Thyroid gland (tissue), 4 donors: ENCODE measurements around the gene ERCC6L. TPM values are rescaled to one million over a fixed set of nuclear protein-coding genes. Genes with fewer than 3 reads are reported as not detected.

Experiments
- DNase-seq, 2 donors: peaks; one replicate each; pipeline ENCODE4 v3.0.0-alpha.2; 2019
- H3K27ac ChIP-seq, 3 donors: fragments of 200-600 bp; sonication (generic); 1 replicate in 2 of 3; 2 replicates in 1 of 3; pipeline ENCODE4 v1.5.1; 2016 to 2019; ENCODE audit warnings: mild to moderate bottlenecking in 1 of 3, moderate library complexity in 1 of 3
- H3K27me3 ChIP-seq: fragments of 200-600 bp; sonication (generic); one replicate; pipeline ENCODE4 v1.5.1; 2019
- H3K36me3 ChIP-seq, 2 donors: fragments of 200-600 bp; sonication (generic); one replicate each; pipeline ENCODE4 v1.5.1; 2016 to 2019
- H3K4me1 ChIP-seq, 2 donors: fragments of 200-600 bp; sonication (generic); one replicate each; pipeline ENCODE4 v1.5.1; 2017 to 2019
- H3K4me3 ChIP-seq, 3 donors: fragments of 200-600 bp; sonication (generic); replicated peaks in 1 of 3; 1 replicate in 2 of 3; 2 replicates in 1 of 3; pipeline ENCODE4 v1.5.1; 2016; ENCODE audit warnings: mild to moderate bottlenecking in 1 of 3
- H3K9me3 ChIP-seq: fragments of 200-600 bp; sonication (generic); one replicate; pipeline ENCODE4 v1.5.1; 2017
- POLR2A ChIP-seq, 2 donors: fragments of 450-650 bp; IDR thresholded peaks; one replicate each; pipeline ENCODE4 v1.6.1; 2017; ENCODE audit warnings: antibody characterized with exemption in 2 of 2, mild to moderate bottlenecking in 2 of 2, moderate library complexity in 1 of 2
- WGBS, 2 donors: methylation state at CpG; one replicate each; pipeline ENCODE4 v1.1.5; 2017; 5-methylcytosine and 5-hydroxymethylcytosine counted together
- intact Hi-C: fragments of 100-400 bp; cut with DNase I; formaldehyde crosslinking; loops from one replicate; pipeline ENCODE4 v1.15.1; 2023
- total RNA-seq, 4 donors: library from RNA; depleted of rRNA; stranded (reverse); fragments of >200 nt; gene quantifications; one replicate each; pipeline ENCODE4 v1.2.3, GENCODE V29; 2016
- TF ChIP-seq, protein P1 (sequence below), 6 experiments: fragments of 200-600 bp in 3 of 6; fragments of 450-650 bp in 3 of 6; sonication (generic) in 3 of 6; IDR thresholded peaks; one replicate each; pipeline ENCODE4 v1.5.1; 2016 to 2019; ENCODE audit warnings: antibody characterized with exemption in 6 of 6, mild to moderate bottlenecking in 2 of 6, inconsistent platforms in 1 of 6, moderate library complexity in 1 of 6

The ERCC6L gene
- total RNA-seq, 4 donors from 2014 or later = 0.13 TPM; not detected in 3

DNA sequence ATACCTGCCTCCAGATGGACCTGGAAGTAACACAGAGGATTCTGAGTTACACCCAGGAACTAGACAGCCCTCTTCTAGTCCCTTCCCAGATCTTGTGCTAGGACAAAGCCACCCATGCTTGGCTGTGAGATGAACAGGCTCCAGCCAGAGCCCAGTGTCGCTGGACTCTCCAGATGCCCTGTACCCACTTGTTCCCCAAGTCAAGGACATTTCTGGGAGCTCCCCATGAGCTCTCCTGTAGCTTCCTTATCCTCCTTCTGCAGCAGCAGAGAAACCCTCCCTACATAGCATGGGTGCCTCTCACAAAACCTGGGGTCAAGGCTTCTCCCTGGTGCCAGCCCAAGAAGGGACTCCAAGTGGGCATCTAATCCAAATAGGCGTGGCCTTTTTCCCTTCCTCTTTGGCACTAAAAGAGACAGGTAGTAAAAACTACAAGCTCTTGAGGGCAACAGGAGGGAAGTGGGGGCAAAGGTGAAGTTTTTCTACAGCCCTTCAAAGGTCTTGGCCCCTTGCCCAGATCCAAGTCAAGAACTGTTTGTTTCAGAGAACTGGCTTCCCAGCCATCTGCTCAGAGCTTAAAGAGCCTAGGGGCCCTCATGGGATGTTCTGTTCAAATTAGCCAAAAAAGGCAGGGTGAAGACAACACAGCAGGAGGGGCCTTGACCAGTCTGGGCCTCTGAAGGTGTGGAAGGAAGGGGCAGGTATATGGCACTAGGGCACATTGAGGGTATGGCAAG is 8.5 kb upstream of the ERCC6L start:
- no peaks in the 10 kb centered on the region for H3K36me3 ChIP-seq
- H3K9me3 ChIP-seq = no peaks in the 10 kb centered on the region
- no peak overlapping the region for H3K4me3 ChIP-seq
- peak overlapping the region in 2 of 3 donors; percentile 28 to 33 for H3K27ac ChIP-seq
- H3K4me1 ChIP-seq = peaks cover 6 to 9% of the 10 kb centered on the region in 2 donors
- DNase-seq = peak; percentile 74 to 82
- intact Hi-C loops = loop anchor here (10.0 kb wide), 1 partner anchor 297 kb away; no protein-coding TSS in a partner anchor
- H3K27me3 ChIP-seq = no peaks in the 10 kb centered on the region
- TF ChIP-seq, protein P1, sequence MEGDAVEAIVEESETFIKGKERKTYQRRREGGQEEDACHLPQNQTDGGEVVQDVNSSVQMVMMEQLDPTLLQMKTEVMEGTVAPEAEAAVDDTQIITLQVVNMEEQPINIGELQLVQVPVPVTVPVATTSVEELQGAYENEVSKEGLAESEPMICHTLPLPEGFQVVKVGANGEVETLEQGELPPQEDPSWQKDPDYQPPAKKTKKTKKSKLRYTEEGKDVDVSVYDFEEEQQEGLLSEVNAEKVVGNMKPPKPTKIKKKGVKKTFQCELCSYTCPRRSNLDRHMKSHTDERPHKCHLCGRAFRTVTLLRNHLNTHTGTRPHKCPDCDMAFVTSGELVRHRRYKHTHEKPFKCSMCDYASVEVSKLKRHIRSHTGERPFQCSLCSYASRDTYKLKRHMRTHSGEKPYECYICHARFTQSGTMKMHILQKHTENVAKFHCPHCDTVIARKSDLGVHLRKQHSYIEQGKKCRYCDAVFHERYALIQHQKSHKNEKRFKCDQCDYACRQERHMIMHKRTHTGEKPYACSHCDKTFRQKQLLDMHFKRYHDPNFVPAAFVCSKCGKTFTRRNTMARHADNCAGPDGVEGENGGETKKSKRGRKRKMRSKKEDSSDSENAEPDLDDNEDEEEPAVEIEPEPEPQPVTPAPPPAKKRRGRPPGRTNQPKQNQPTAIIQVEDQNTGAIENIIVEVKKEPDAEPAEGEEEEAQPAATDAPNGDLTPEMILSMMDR (IDR thresholded peaks at IDR 0.05) = no peak
- no peak for TF ChIP-seq POLR2A (IDR thresholded peaks at IDR 0.05)
- WGBS, 2 donors = 0 to 29% methylated on average over 1 of the region's 2 CpGs

DNA sequence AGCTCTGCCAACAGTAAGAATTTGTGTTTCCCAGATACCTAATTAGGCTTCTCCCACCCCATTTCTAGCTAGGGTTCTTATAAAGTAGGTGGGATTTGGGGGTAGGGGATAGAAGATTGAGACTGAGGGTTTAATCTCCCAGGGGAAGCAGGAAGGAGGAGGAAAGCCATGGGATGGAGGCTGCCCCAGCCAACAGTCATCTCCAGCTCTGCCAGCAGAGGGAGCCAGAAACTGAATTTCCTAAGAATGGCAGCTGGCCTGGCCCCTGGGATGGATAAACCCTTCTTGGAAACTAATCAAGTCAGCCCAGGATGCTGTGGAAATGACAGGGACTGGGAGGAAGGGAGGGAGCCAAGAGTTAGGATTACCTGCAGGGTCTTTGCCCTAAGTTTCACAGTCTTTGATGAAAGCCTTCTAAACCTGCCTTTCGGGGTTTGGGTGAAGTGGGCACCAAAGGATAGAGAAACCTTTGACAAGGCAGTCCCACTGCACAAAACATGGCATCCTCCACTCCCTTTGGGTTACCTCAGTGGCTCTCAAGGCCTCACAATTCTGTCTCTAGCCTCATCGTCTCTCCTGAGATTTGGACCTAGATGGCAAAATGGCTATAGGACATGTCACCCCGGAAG is 6.7 kb upstream of the ERCC6L start:
- 97 to 100% methylated on average over 2 to 3 of the region's 3 CpGs for WGBS, 2 donors

DNA sequence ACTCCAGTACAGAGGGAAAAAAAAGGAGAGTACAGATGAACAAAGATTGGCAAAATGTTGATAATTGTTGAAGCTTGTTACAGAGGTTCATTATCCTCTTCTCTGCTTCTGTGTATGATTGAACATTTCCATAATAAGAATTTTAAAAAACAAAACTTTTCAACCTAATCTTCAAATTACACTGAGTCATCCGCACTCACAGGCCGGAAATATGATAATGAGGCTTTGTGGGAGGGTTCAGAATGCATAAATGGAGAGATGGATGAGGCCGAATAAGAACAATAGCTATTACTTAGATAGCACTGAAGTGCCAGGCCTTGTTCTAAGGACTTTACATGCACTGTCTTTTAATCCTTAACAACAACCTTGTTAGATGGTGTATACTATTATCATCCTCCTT is 4.6 kb upstream of the ERCC6L start:
- DNase-seq = no peak
- TF ChIP-seq, protein P1 (IDR thresholded peaks at IDR 0.05) = no peak
- TF ChIP-seq POLR2A (IDR thresholded peaks at IDR 0.05) = no peak
- Histone ChIP-seq H3K27me3 (no peaks in the 10 kb centered on the region), H3K4me1 (peaks cover 6 to 9% of the 10 kb centered on the region in 2 donors), H3K9me3 (no peaks in the 10 kb centered on the region), H3K4me3 (no peak overlapping the region), H3K36me3 (no peaks in the 10 kb centered on the region), H3K27ac (no peak overlapping the region)
- WGBS, 2 donors = 46 to 78% methylated on average over 3 of the region's 3 CpGs
- intact Hi-C loops = loop anchor here (10.0 kb wide), 1 partner anchor 301 kb away; no protein-coding TSS in a partner anchor

More for the DNA sequence above, 6.7 kb upstream of the ERCC6L start:
- peak; percentile 58 to 67 for DNase-seq
- Histone ChIP-seq H3K36me3 (no peaks in the 10 kb centered on the region), H3K27ac (no peak overlapping the region), H3K27me3 (no peaks in the 10 kb centered on the region), H3K9me3 (no peaks in the 10 kb centered on the region), H3K4me3 (no peak overlapping the region), H3K4me1 (peaks cover 6 to 9% of the 10 kb centered on the region in 2 donors)
- intact Hi-C loops = loop anchor here (10.0 kb wide), 1 partner anchor 299 kb away; no protein-coding TSS in a partner anchor
- TF ChIP-seq, protein P1 (IDR thresholded peaks at IDR 0.05) = peak in 5 of 6 experiments; percentile 37 to 69 (median 64)
- no peak for TF ChIP-seq POLR2A (IDR thresholded peaks at IDR 0.05)

DNA sequence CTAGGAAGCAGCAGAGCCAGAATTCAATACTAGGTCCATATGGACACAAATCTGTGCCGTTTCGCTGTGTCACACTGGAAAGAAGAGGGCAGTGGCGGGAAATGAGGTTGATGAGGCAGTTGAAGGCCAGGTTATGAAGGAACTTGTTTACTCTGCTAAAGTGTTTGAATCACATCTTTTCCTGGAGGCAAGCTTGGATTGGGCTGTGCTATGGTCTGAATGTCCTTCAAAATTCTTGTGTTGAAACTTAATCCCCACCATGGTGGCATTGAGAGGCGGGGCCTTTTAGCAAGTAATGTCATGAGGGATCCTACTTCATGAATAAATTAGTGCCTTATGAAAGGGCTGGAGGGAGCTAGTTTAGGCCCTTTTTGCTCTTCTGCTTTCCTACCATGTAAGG is 2.1 kb upstream of the ERCC6L start:
- intact Hi-C loops = loop anchor here (10.0 kb wide), 1 partner anchor 304 kb away; no protein-coding TSS in a partner anchor
- DNase-seq = no peak
- H3K4me3 ChIP-seq = no peak overlapping the region
- H3K27me3 ChIP-seq = no peaks in the 10 kb centered on the region
- H3K27ac ChIP-seq = no peak overlapping the region
- no peaks in the 10 kb centered on the region for H3K9me3 ChIP-seq
- H3K4me1 ChIP-seq = no peaks in the 10 kb centered on the region
- WGBS, 2 donors = 95 to 100% methylated on average over 4 of the region's 4 CpGs
- H3K36me3 ChIP-seq = no peaks in the 10 kb centered on the region
- TF ChIP-seq, protein P1 (IDR thresholded peaks at IDR 0.05) = no peak
- no peak for TF ChIP-seq POLR2A (IDR thresholded peaks at IDR 0.05)

DNA sequence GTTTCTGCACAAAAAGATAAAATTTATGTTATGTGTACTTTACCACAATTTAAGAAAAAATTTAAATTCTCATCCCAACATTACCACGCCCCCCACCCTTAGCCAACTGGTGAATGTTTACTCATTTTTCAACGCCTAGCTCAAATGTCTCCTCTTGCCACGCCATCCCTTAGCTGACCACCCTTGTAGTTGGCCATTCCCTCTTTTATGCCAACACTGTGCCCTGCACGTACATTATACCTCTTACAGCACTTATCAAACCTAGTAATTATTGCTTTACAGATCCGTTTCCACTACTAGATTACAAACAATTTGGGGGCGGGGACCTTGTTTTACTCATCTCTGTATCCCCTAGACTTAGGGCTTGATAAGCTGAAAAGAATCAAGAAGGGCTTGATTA is 644 bp downstream of the ERCC6L start:
- no peak overlapping the region for H3K27ac ChIP-seq
- H3K4me1 ChIP-seq = no peaks in the 10 kb centered on the region
- DNase-seq = no peak
- no peak overlapping the region for H3K4me3 ChIP-seq
- no peaks in the 10 kb centered on the region for H3K27me3 ChIP-seq
- WGBS, 2 donors = 18 to 31% methylated on average over 6 of the region's 6 CpGs
- TF ChIP-seq, protein P1 (IDR thresholded peaks at IDR 0.05) = no peak
- no peak for TF ChIP-seq POLR2A (IDR thresholded peaks at IDR 0.05)
- intact Hi-C loops = no loop called here
- no peaks in the 10 kb centered on the region for H3K36me3 ChIP-seq
- H3K9me3 ChIP-seq = no peaks in the 10 kb centered on the region
